Nephron progenitor cell (in vitro differentiated cells): ENCODE results near the gene NIN.

Experiments used
- DNase-seq: peaks from one replicate; pipeline ENCODE4 v3.0.0; 2021
- H3K27ac Mint-ChIP-seq: 2 replicates; pipeline ENCODE4 v1.8.0; 2021; ENCODE audit warnings: mild to moderate bottlenecking, moderate library complexity, mixed read lengths
- H3K27me3 Mint-ChIP-seq: 2 replicates; pipeline ENCODE4 v1.8.0; 2021; ENCODE audit warnings: mild to moderate bottlenecking, low read depth, mixed read lengths; ENCODE audit not compliant: poor library complexity
- H3K36me3 Mint-ChIP-seq: 2 replicates; pipeline ENCODE4 v1.8.0; 2021; ENCODE audit warnings: low read depth, mixed read lengths
- H3K4me1 Mint-ChIP-seq: 2 replicates; pipeline ENCODE4 v1.8.0; 2021; ENCODE audit warnings: mixed read lengths
- H3K4me3 Mint-ChIP-seq: 2 replicates; pipeline ENCODE4 v1.8.0; 2021; ENCODE audit warnings: mild to moderate bottlenecking, moderate library complexity, mixed read lengths
- H3K9me3 Mint-ChIP-seq: 2 replicates; pipeline ENCODE4 v1.8.0; 2021; ENCODE audit warnings: mild to moderate bottlenecking, moderate library complexity, mixed read lengths
- TF ChIP-seq, protein P1 (sequence below): fragments of 200-600 bp; sonication (generic); IDR thresholded peaks from 2 replicates; pipeline ENCODE4 v1.5.0; 2021; ENCODE audit warnings: antibody characterized with exemption

The NIN gene

DNA sequence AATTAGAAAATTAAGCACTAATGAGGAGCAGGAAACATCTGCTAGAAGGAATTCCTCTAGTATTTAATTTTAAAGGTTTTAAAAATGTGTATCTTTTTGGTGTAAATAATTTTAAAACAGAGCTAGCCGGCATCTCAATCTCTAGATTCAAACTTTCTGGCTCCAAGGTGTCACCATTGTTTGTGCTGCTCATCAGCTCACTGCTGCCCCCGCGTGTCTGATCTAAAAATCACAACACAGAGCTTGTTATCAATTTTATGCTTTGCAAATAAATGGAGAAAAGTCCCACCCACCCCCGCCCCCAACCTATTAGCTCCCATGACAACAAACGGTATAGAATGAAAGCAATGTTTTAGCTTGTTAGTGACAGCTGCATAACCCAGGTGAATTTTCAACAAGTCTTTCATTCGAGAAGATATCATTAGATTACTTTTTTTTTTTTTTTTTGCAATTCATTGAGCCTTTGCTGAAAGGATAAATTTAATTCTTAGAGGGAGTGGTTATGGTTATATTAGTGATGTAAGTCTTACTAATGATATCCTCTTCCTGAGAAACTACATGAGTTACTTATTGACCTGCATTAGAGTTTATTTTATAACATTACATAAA, 29.6 kb upstream of the NIN start:
- peak; percentile 92 for DNase-seq
- no peaks in the 10 kb centered on the region for H3K36me3 Mint-ChIP-seq
- H3K9me3 Mint-ChIP-seq: no peaks in the 10 kb centered on the region
- TF ChIP-seq, protein P1, sequence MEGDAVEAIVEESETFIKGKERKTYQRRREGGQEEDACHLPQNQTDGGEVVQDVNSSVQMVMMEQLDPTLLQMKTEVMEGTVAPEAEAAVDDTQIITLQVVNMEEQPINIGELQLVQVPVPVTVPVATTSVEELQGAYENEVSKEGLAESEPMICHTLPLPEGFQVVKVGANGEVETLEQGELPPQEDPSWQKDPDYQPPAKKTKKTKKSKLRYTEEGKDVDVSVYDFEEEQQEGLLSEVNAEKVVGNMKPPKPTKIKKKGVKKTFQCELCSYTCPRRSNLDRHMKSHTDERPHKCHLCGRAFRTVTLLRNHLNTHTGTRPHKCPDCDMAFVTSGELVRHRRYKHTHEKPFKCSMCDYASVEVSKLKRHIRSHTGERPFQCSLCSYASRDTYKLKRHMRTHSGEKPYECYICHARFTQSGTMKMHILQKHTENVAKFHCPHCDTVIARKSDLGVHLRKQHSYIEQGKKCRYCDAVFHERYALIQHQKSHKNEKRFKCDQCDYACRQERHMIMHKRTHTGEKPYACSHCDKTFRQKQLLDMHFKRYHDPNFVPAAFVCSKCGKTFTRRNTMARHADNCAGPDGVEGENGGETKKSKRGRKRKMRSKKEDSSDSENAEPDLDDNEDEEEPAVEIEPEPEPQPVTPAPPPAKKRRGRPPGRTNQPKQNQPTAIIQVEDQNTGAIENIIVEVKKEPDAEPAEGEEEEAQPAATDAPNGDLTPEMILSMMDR: peak; percentile 77
- H3K27ac Mint-ChIP-seq: peak overlapping the region; percentile 96
- H3K27me3 Mint-ChIP-seq: peaks cover 4% of the 10 kb centered on the region
- peak overlapping the region; percentile 67 for H3K4me3 Mint-ChIP-seq
- peaks cover 57% of the 10 kb centered on the region for H3K4me1 Mint-ChIP-seq

DNA sequence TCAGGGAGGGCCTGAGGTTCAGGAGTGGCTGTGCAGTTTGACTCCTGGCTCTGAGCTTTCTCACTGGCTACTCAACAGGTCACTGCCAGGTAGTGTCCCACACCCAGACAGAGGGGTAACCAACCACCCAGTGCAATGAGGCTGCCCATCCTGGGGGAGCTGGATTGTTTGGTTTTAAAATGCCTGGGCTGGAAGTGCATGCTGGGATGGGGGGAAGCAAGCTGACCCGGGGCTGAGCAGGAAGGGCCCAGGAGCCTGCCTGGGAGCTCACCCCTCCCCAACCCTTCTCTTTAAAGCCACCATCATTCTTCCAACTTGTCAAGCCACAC, 28.3 kb upstream of the NIN start:
- no peaks in the 10 kb centered on the region for H3K36me3 Mint-ChIP-seq
- peak overlapping the region; percentile 38 for H3K4me3 Mint-ChIP-seq
- no peaks in the 10 kb centered on the region for H3K9me3 Mint-ChIP-seq
- peaks cover 4% of the 10 kb centered on the region for H3K27me3 Mint-ChIP-seq
- TF ChIP-seq, protein P1: no peak
- peak overlapping the region; percentile 71 for H3K27ac Mint-ChIP-seq
- H3K4me1 Mint-ChIP-seq: peaks cover 46% of the 10 kb centered on the region
- DNase-seq: no peak

DNA sequence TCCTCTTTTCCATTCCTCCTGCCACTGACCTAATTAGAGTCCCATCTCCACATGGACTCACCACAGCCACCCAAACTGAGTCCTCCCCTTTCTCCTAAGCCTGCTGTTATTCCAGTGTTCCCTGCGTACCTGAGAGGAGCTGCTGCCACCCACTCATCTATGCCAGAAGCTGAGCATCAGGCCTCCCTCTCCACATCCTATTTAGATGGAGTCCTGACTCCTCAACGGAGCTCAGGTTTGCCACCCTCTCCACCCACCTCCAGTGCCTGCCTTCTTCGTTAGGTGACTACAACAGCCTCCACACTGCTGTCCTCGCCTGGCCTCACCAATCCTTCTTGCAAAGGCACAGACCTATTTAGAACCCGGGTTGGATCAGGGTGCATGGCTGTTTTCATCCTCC, 25.7 kb upstream of the NIN start:
- no peaks in the 10 kb centered on the region for H3K9me3 Mint-ChIP-seq
- H3K27me3 Mint-ChIP-seq: peaks cover 9% of the 10 kb centered on the region
- no peak overlapping the region for H3K27ac Mint-ChIP-seq
- H3K4me1 Mint-ChIP-seq: peaks cover 30% of the 10 kb centered on the region
- DNase-seq: no peak
- TF ChIP-seq, protein P1: no peak
- H3K4me3 Mint-ChIP-seq: no peak overlapping the region
- H3K36me3 Mint-ChIP-seq: no peaks in the 10 kb centered on the region

DNA sequence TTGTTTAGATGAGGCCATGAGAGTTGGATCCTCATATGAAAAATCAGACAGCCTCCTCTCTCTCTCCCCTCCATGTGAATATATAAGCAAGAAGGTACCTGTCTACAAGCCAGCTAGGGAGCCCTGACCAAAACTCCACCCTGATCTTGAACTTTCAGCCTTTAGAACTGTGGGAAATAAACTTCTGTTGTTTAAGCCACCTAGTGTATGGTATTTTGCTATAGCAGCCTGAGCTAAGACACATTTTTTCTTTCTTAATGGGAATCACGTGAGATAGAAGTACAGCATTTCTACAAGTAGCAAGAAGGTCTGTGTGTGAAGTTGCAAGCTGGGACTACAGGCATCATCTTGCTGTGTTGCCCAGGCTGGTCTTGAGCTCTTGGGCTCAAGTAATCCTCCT, 24.6 kb upstream of the NIN start:
- Mint-ChIP-seq H3K4me1 (peaks cover 25% of the 10 kb centered on the region), H3K27ac (no peak overlapping the region), H3K36me3 (no peaks in the 10 kb centered on the region), H3K4me3 (no peak overlapping the region), H3K9me3 (no peaks in the 10 kb centered on the region), H3K27me3 (peaks cover 9% of the 10 kb centered on the region)
- DNase-seq: no peak
- TF ChIP-seq, protein P1: no peak

DNA sequence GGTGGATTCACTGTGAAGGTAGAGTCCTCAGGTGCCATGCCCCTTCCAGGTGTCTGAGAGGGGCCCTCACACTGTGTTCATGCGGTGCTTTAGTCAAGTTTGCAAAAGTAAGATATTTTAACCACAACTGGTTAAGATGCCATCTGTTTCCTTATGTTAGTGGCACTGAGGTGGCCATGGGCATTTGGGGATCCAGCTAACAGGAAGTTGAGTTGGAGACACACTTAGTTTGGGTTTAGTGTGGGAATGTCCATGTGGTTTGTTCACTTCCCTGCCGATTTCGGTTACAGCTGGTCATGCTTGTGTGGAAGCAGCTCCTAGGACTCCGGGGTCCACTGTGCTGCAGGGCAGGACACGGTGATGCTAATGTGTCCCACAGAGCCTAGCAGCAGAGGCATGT, 23.6 kb upstream of the NIN start:
- Mint-ChIP-seq H3K4me3 (no peak overlapping the region), H3K4me1 (peaks cover 14% of the 10 kb centered on the region), H3K27ac (no peak overlapping the region), H3K27me3 (peaks cover 9% of the 10 kb centered on the region), H3K36me3 (no peaks in the 10 kb centered on the region), H3K9me3 (no peaks in the 10 kb centered on the region)
- TF ChIP-seq, protein P1: no peak
- DNase-seq: no peak

DNA sequence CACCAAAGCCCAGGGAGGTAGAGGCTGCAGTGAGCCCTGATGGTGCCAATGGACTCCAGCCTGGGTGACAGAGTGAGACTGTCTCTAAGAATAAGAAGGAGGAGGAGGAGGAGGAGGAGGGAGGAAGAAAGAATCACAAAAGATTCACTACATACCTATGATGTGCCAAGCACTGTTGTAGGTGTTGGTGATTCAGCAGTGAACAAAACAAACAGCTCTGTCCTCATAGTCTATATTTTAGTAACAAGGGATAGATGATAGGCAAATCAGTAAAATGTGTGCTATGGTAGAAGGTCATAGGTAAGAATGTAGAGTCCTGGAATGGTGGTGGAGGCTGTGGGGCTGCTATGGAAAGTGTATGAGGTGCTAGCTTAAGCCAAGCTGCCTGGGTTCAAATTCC, 22.9 kb upstream of the NIN start:
- no peak for DNase-seq
- Mint-ChIP-seq H3K27me3 (peaks cover 9% of the 10 kb centered on the region), H3K9me3 (no peaks in the 10 kb centered on the region), H3K4me1 (peaks cover 8% of the 10 kb centered on the region), H3K27ac (no peak overlapping the region), H3K4me3 (no peak overlapping the region), H3K36me3 (no peaks in the 10 kb centered on the region)
- TF ChIP-seq, protein P1: no peak
